RWPE2 (cell line): Measurements from ENCODE around the gene LIMS4.
"Not testable (repeated sequence)": the region's sequence is repeated elsewhere in the genome, so short reads cannot be mapped to it uniquely, and the experiment has no call there.

Experiments used
- ATAC-seq: fragments of 200-7000 bp; cut with Tn5 transposase; 3 replicates; pipeline ENCODE4 v1.9.1; 2021; ENCODE audit warnings: low read depth
- DNase-seq: peaks from one replicate; pipeline ENCODE4 v3.0.0-alpha.2; 2020; ENCODE audit warnings: low spot score
- H3K27ac ChIP-seq: fragments of 450-650 bp; 2 replicates; pipeline ENCODE4 v1.5.1; 2017; ENCODE audit warnings: mild to moderate bottlenecking; ENCODE audit not compliant: poor library complexity, severe bottlenecking
- H3K27me3 ChIP-seq: fragments of 250-450 bp; sonication (Bioruptor Pico); 2 replicates; pipeline ENCODE4 v1.5.1; 2021; ENCODE audit warnings: mild to moderate bottlenecking, moderate library complexity; ENCODE audit not compliant: insufficient read depth, poor library complexity, severe bottlenecking
- H3K36me3 ChIP-seq: fragments of 250-450 bp; sonication (Bioruptor Pico); 2 replicates; pipeline ENCODE4 v1.5.1; 2020; ENCODE audit warnings: low read depth, mild to moderate bottlenecking, moderate library complexity
- H3K4me1 ChIP-seq: fragments of 250-450 bp; sonication (Bioruptor Pico); 2 replicates; pipeline ENCODE4 v1.5.1; 2021; ENCODE audit warnings: mild to moderate bottlenecking, moderate library complexity; ENCODE audit not compliant: insufficient read depth, poor library complexity, severe bottlenecking
- H3K4me3 ChIP-seq: fragments of 250-450 bp; sonication (Bioruptor Pico); 2 replicates; pipeline ENCODE4 v1.5.1; 2021; ENCODE audit warnings: mild to moderate bottlenecking, moderate library complexity; ENCODE audit not compliant: severe bottlenecking
- H3K9me3 ChIP-seq: fragments of 250-450 bp; sonication (Bioruptor Pico); 2 replicates; pipeline ENCODE4 v1.5.1; 2021; ENCODE audit warnings: mild to moderate bottlenecking, moderate library complexity; ENCODE audit not compliant: severe bottlenecking

The LIMS4 gene

DNA sequence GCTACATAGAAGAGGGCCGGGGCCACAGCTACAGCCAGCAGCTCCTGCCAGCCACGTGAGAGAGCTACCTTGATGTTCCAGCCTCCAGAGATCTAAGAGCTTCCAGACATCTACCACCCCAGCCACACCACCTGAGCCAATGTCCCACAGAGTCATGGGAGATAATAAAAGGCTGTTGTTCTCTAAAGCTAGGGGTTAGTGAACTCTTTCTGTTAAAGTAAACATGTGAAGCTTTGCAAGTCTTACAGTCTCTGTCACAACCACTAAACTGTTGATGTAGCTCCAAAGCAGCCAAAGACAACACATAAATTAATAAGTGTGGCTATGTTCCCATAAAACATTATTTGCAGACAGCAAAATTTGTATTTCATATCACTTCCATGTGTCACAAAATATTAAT is 67.6 kb downstream of the LIMS4 start:
- not testable (repeated sequence) for H3K9me3 ChIP-seq, DNase-seq, H3K27me3 ChIP-seq, H3K36me3 ChIP-seq, H3K4me3 ChIP-seq, ATAC-seq, H3K4me1 ChIP-seq, H3K27ac ChIP-seq

DNA sequence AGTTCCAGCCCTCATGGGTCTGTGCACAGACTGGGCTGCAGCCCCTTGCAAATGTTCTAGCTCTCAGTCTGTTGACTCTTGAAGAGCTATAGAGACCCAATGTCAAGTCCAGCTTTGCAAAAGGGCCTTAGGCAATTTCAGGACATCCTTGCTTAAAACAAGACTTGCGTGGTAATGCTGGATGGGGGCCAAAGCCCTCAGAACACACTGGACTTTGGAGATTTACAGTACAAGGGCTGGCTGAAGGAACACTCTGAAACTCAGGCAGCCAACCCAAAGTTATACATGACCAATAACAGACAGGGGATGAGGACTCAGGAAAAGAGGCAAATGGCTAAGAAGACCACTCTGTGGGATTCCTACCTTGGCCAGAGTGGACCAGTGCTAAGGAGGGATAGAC is 68.4 kb downstream of the LIMS4 start:
- not testable (repeated sequence) for H3K9me3 ChIP-seq, H3K4me1 ChIP-seq, H3K27me3 ChIP-seq, ATAC-seq, DNase-seq, H3K27ac ChIP-seq, H3K36me3 ChIP-seq, H3K4me3 ChIP-seq

DNA sequence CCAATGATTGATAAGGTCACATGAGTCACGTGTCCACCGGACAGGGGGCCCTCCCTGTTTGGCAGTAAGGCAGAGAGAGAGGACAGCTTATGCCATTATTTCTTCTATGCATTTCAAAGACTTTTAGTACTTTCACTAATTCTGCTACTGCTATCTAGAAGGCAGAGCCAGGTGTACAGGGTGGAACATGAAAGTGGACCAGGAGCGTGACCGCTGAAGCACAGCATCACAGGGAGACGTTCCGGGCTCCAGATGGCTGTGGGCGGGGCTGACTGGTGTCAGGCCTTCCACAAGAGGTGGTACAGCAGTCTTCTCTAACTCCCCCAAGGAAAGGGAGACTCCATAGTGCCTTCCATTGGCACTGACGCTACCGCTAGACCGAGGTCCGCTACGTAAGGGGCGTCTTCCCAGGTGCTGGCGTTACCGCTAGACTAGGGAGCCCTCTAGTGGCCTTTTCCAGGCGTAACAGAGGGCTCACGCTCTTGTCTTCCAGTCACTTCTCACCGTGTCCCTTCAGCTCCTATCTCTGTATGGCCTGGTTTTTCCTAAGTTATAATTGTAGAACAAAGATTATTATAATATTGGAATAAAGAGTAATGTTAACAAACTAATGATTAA is 71.5 kb downstream of the LIMS4 start:
- H3K4me1 ChIP-seq, H3K27me3 ChIP-seq, H3K9me3 ChIP-seq, H3K36me3 ChIP-seq, DNase-seq, H3K27ac ChIP-seq, H3K4me3 ChIP-seq: not testable (repeated sequence)
- ATAC-seq = peak; percentile 93

DNA sequence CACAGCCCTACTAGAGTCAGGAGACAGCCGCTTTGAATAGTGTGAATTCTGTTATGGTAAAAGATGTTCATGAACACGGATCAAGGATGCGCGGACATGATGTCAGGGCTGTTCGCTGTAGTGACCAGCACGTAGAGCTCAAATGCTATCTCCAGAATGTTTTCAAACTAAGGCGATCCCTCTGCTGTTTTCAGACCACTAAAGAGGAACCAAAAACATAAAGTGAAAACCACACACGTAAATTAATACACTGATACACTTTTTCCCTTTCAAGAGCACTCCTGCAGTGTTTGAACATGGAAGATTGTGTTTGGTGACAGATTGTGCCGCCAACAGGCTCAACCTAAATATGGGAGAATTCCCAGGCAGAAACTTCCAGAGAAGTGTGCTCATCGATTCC is 73.2 kb downstream of the LIMS4 start:
- not testable (repeated sequence) for H3K36me3 ChIP-seq, H3K4me3 ChIP-seq, DNase-seq, H3K4me1 ChIP-seq, H3K27me3 ChIP-seq, H3K27ac ChIP-seq, ATAC-seq, H3K9me3 ChIP-seq

DNA sequence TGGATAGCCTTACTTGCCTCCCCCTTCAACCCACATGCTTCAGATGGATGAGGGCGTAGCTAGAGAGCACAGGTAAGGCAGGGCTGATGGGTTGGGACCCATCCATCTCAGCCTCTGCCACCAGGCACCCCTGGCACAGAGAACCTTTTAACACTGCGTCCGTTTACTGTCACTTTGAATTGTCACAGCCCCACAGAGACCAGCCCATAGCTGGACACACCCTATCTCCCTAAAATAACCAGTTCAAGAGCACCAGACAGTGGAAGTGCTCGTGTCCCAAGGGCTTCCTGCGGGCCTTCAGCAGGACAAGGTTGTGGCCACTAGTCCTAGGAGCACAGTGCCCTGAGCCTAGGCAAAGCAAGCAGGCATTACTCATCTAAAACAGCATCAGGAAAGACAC is 76.6 kb downstream of the LIMS4 start:
- H3K4me1 ChIP-seq, H3K36me3 ChIP-seq, ATAC-seq, H3K27me3 ChIP-seq, DNase-seq, H3K4me3 ChIP-seq, H3K27ac ChIP-seq, H3K9me3 ChIP-seq: not testable (repeated sequence)
